A673 (cell line): ENCODE results near the gene MED12L.

Source experiments
- EZH2 ChIP-seq: fragments of 200-600 bp; sonication (generic); IDR thresholded peaks from 2 replicates; pipeline ENCODE4 v1.6.1; 2017; ENCODE audit warnings: borderline replicate concordance, low read depth, mild to moderate bottlenecking, mixed read lengths, antibody characterized with exemption, low read length; ENCODE audit not compliant: poor library complexity, severe bottlenecking
- TF ChIP-seq, protein P1 (sequence below): fragments of 300-800, 200-600 bp; sonication (generic); conservative IDR thresholded peaks from 2 replicates; pipeline ENCODE4 v1.5.1; 2017; ENCODE audit warnings: low read depth, mild to moderate bottlenecking, antibody characterized with exemption, low read length, moderate library complexity, mixed read lengths

DNA sequence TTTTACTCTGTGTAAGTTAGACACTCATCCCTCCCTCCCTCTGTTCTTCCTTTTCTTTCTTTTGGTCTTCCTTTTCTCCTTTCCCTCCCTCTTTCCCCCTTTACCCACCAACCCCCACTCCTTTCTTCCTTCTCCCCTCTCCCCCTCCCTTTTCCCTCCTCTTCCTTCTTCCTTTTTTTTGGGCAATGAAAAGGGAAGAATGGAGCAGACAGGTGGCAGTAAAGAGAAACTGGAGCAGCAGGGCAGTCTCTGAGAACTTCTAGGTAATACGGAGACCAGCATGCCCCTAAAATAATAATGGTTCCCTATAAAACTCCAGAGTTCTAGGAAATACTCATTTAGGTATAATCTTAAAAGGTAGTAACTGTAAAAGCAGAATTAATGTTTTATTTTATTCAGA is 129.0 kb downstream of the MED12L start:
- TF ChIP-seq, protein P1, sequence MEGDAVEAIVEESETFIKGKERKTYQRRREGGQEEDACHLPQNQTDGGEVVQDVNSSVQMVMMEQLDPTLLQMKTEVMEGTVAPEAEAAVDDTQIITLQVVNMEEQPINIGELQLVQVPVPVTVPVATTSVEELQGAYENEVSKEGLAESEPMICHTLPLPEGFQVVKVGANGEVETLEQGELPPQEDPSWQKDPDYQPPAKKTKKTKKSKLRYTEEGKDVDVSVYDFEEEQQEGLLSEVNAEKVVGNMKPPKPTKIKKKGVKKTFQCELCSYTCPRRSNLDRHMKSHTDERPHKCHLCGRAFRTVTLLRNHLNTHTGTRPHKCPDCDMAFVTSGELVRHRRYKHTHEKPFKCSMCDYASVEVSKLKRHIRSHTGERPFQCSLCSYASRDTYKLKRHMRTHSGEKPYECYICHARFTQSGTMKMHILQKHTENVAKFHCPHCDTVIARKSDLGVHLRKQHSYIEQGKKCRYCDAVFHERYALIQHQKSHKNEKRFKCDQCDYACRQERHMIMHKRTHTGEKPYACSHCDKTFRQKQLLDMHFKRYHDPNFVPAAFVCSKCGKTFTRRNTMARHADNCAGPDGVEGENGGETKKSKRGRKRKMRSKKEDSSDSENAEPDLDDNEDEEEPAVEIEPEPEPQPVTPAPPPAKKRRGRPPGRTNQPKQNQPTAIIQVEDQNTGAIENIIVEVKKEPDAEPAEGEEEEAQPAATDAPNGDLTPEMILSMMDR = no peak
- no peak for TF ChIP-seq EZH2
